ENCODE results near the gene ZNF439.
"Not testable (repeated sequence)": the region's sequence is repeated elsewhere in the genome, so short reads cannot be mapped to it uniquely, and the experiment has no call there.

The ZNF439 gene

GRCh38 chr19:11833541-11833940, 15.0 kb upstream of the ZNF439 start:
- H3K4me3 ChIP-seq (ENCODE audit: low read depth, low read length), result no peak overlapping the region
- no peaks in the 10 kb centered on the region for H3K27me3 ChIP-seq (ENCODE audit: control insufficient read depth, insufficient read depth, low read length)
- H3K4me1 ChIP-seq (ENCODE audit: control insufficient read depth, insufficient read depth, low read length), result no peaks in the 10 kb centered on the region
- H3K9ac ChIP-seq (ENCODE audit: low read length), result no peak overlapping the region
- peaks cover 71% of the 10 kb centered on the region for H3K9me3 ChIP-seq (ENCODE audit: control insufficient read depth, insufficient read depth, low read depth, low read length)
- H3K27ac ChIP-seq (ENCODE audit: low read depth, low read length), result no peak overlapping the region
- H3K36me3 ChIP-seq (ENCODE audit: control insufficient read depth, insufficient read depth, low read length), result peaks cover 11% of the 10 kb centered on the region; the same call in 1 of the 2 replicates

GRCh38 chr19:11835626-11836066, 12.9 kb upstream of the ZNF439 start:
- H3K9ac ChIP-seq (ENCODE audit: low read length); H3K4me3 ChIP-seq (ENCODE audit: low read depth, low read length); H3K27me3 ChIP-seq (ENCODE audit: control insufficient read depth, insufficient read depth, low read length); H3K4me1 ChIP-seq (ENCODE audit: control insufficient read depth, insufficient read depth, low read length); H3K27ac ChIP-seq (ENCODE audit: low read depth, low read length): not testable (repeated sequence)
- Histone ChIP-seq H3K36me3 (ENCODE audit: control insufficient read depth, insufficient read depth, low read length) (peaks cover 11% of the 10 kb centered on the region; the same call in 1 of the 2 replicates), H3K9me3 (ENCODE audit: control insufficient read depth, insufficient read depth, low read depth, low read length) (peaks cover 74% of the 10 kb centered on the region)

- Histone ChIP-seq H3K9ac (ENCODE audit: low read length) (no peak overlapping the region), H3K36me3 (ENCODE audit: control insufficient read depth, insufficient read depth, low read length) (no peaks in the 10 kb centered on the region), H3K27me3 (ENCODE audit: control insufficient read depth, insufficient read depth, low read length) (no peaks in the 10 kb centered on the region), H3K4me1 (ENCODE audit: control insufficient read depth, insufficient read depth, low read length) (no peaks in the 10 kb centered on the region), H3K27ac (ENCODE audit: low read depth, low read length) (no peak overlapping the region), H3K9me3 (ENCODE audit: control insufficient read depth, insufficient read depth, low read depth, low read length) (peaks cover 64% of the 10 kb centered on the region), H3K4me3 (ENCODE audit: low read depth, low read length) (no peak overlapping the region)
These were observed 4.8 kb upstream of the ZNF439 start for GRCh38 chr19:11843722-11844121.

GRCh38 chr19:11847615-11848014, 911 bp upstream of the ZNF439 start:
- peaks cover 49% of the 10 kb centered on the region for H3K9me3 ChIP-seq (ENCODE audit: control insufficient read depth, insufficient read depth, low read depth, low read length)
- not testable (repeated sequence) for H3K27me3 ChIP-seq (ENCODE audit: control insufficient read depth, insufficient read depth, low read length); H3K27ac ChIP-seq (ENCODE audit: low read depth, low read length); H3K4me1 ChIP-seq (ENCODE audit: control insufficient read depth, insufficient read depth, low read length); H3K9ac ChIP-seq (ENCODE audit: low read length); H3K36me3 ChIP-seq (ENCODE audit: control insufficient read depth, insufficient read depth, low read length); H3K4me3 ChIP-seq (ENCODE audit: low read depth, low read length)

GRCh38 chr19:11848200-11848593, 329 bp upstream of the ZNF439 start:
- no peak overlapping the region for H3K9ac ChIP-seq (ENCODE audit: low read length)
- H3K27me3 ChIP-seq (ENCODE audit: control insufficient read depth, insufficient read depth, low read length), result no peaks in the 10 kb centered on the region; the same call in 1 of the 2 replicates
- H3K27ac ChIP-seq (ENCODE audit: low read depth, low read length), result no peak overlapping the region
- no peak overlapping the region for H3K4me3 ChIP-seq (ENCODE audit: low read depth, low read length)
- peaks cover 48% of the 10 kb centered on the region for H3K9me3 ChIP-seq (ENCODE audit: control insufficient read depth, insufficient read depth, low read depth, low read length)
- H3K4me1 ChIP-seq (ENCODE audit: control insufficient read depth, insufficient read depth, low read length), result no peaks in the 10 kb centered on the region
- H3K36me3 ChIP-seq (ENCODE audit: control insufficient read depth, insufficient read depth, low read length), result no peaks in the 10 kb centered on the region

- not testable (repeated sequence) for H3K27me3 ChIP-seq (ENCODE audit: control insufficient read depth, insufficient read depth, low read length); H3K27ac ChIP-seq (ENCODE audit: low read depth, low read length); H3K9ac ChIP-seq (ENCODE audit: low read length); H3K36me3 ChIP-seq (ENCODE audit: control insufficient read depth, insufficient read depth, low read length); H3K4me3 ChIP-seq (ENCODE audit: low read depth, low read length); H3K4me1 ChIP-seq (ENCODE audit: control insufficient read depth, insufficient read depth, low read length)
- H3K9me3 ChIP-seq (ENCODE audit: control insufficient read depth, insufficient read depth, low read depth, low read length), result peaks cover 53% of the 10 kb centered on the region
These were observed 1.8 kb downstream of the ZNF439 start for GRCh38 chr19:11850289-11850688.

- Histone ChIP-seq H3K4me3 (ENCODE audit: low read depth, low read length) (no peak overlapping the region), H3K9ac (ENCODE audit: low read length) (no peak overlapping the region), H3K9me3 (ENCODE audit: control insufficient read depth, insufficient read depth, low read depth, low read length) (peaks cover 59% of the 10 kb centered on the region), H3K36me3 (ENCODE audit: control insufficient read depth, insufficient read depth, low read length) (no peaks in the 10 kb centered on the region), H3K4me1 (ENCODE audit: control insufficient read depth, insufficient read depth, low read length) (no peaks in the 10 kb centered on the region), H3K27ac (ENCODE audit: low read depth, low read length) (no peak overlapping the region), H3K27me3 (ENCODE audit: control insufficient read depth, insufficient read depth, low read length) (no peaks in the 10 kb centered on the region; the same call in 1 of the 2 replicates)
These were observed 4.8 kb downstream of the ZNF439 start for GRCh38 chr19:11853358-11853757.

- H3K36me3 ChIP-seq (ENCODE audit: control insufficient read depth, insufficient read depth, low read length), result no peaks in the 10 kb centered on the region
- H3K4me1 ChIP-seq (ENCODE audit: control insufficient read depth, insufficient read depth, low read length), result no peaks in the 10 kb centered on the region
- no peaks in the 10 kb centered on the region for H3K27me3 ChIP-seq (ENCODE audit: control insufficient read depth, insufficient read depth, low read length)
- no peak overlapping the region for H3K4me3 ChIP-seq (ENCODE audit: low read depth, low read length)
- H3K9ac ChIP-seq (ENCODE audit: low read length), result no peak overlapping the region
- peaks cover 76% of the 10 kb centered on the region for H3K9me3 ChIP-seq (ENCODE audit: control insufficient read depth, insufficient read depth, low read depth, low read length)
- H3K27ac ChIP-seq (ENCODE audit: low read depth, low read length), result no peak overlapping the region
These were observed 8.2 kb downstream of the ZNF439 start for GRCh38 chr19:11856596-11857250.

- Histone ChIP-seq H3K4me3 (ENCODE audit: low read depth, low read length) (no peak overlapping the region), H3K9ac (ENCODE audit: low read length) (no peak overlapping the region), H3K27me3 (ENCODE audit: control insufficient read depth, insufficient read depth, low read length) (no peaks in the 10 kb centered on the region), H3K27ac (ENCODE audit: low read depth, low read length) (no peak overlapping the region), H3K36me3 (ENCODE audit: control insufficient read depth, insufficient read depth, low read length) (no peaks in the 10 kb centered on the region), H3K4me1 (ENCODE audit: control insufficient read depth, insufficient read depth, low read length) (no peaks in the 10 kb centered on the region), H3K9me3 (ENCODE audit: control insufficient read depth, insufficient read depth, low read depth, low read length) (peaks cover 74% of the 10 kb centered on the region)
These were observed 12.2 kb downstream of the ZNF439 start for GRCh38 chr19:11860721-11861120.

- Histone ChIP-seq H3K36me3 (ENCODE audit: control insufficient read depth, insufficient read depth, low read length) (no peaks in the 10 kb centered on the region), H3K4me1 (ENCODE audit: control insufficient read depth, insufficient read depth, low read length) (no peaks in the 10 kb centered on the region), H3K4me3 (ENCODE audit: low read depth, low read length) (no peak overlapping the region), H3K27ac (ENCODE audit: low read depth, low read length) (no peak overlapping the region), H3K9ac (ENCODE audit: low read length) (no peak overlapping the region), H3K9me3 (ENCODE audit: control insufficient read depth, insufficient read depth, low read depth, low read length) (peaks cover 75% of the 10 kb centered on the region), H3K27me3 (ENCODE audit: control insufficient read depth, insufficient read depth, low read length) (no peaks in the 10 kb centered on the region)
These were observed 12.8 kb downstream of the ZNF439 start for GRCh38 chr19:11861301-11861700.

- H3K27ac ChIP-seq (ENCODE audit: low read depth, low read length); H3K27me3 ChIP-seq (ENCODE audit: control insufficient read depth, insufficient read depth, low read length); H3K9ac ChIP-seq (ENCODE audit: low read length); H3K36me3 ChIP-seq (ENCODE audit: control insufficient read depth, insufficient read depth, low read length); H3K4me1 ChIP-seq (ENCODE audit: control insufficient read depth, insufficient read depth, low read length); H3K4me3 ChIP-seq (ENCODE audit: low read depth, low read length): not testable (repeated sequence)
- H3K9me3 ChIP-seq (ENCODE audit: control insufficient read depth, insufficient read depth, low read depth, low read length), result peaks cover 80% of the 10 kb centered on the region
These were observed 19.2 kb downstream of the ZNF439 start for GRCh38 chr19:11867766-11868165.
